ENCODE data around the gene PPP1R12C. TPM values are rescaled to one million over a fixed set of nuclear protein-coding genes. Genes with fewer than 3 reads are reported as not detected.

PPP1R12C gene
- 66.9 and 82.5 TPM in 2 replicates for total RNA-seq (2014; rRNA removed; shearing (Covaris generic))
- 16.4 and 17.3 TPM in 2 replicates for polyA plus RNA-seq (2016; fragmentation: Nextera tagmentation; extraction: Ambion mirVana)

GRCh38 chr19:55116859-55117662 is at the start of gene PPP1R12C:
Gene PPP1R12C, minus strand, starts transcription at chr19:55117637. Its CDS starts 94 bp downstream, at chr19:55117543.
- Histone ChIP-seq H3K27ac (peak within 1 kb of the TSS; percentile 76), H3K9ac (peak within 1 kb of the TSS; percentile 90), H3K27me3 (replicated peaks; ENCODE audit: insufficient read depth) (no peaks in the 10 kb centered on the region), H3F3A (ENCODE audit: insufficient read depth) (no peaks in the 10 kb centered on the region; the same call in 1 of the 2 replicates), H2AFZ (peak within 1 kb of the TSS; percentile 92), H4K20me1 (ENCODE audit: insufficient read depth) (no peaks in the 10 kb centered on the region), H3K9me3 (ENCODE audit: low read depth) (no peaks in the 10 kb centered on the region), H3K36me3 (ENCODE audit: low read depth) (no peaks in the 10 kb centered on the region), H3K79me2 (ENCODE audit: insufficient read depth) (peaks cover 50% of the 10 kb centered on the region), H3K4me2 (ENCODE audit: unreplicated experiment) (peak within 1 kb of the TSS; percentile 87), H3K4me1 (ENCODE audit: insufficient read depth) (peaks cover 26% of the 10 kb centered on the region), H3K9me2 (ENCODE audit: insufficient read depth) (no peaks in the 10 kb centered on the region), H3K4me3 (peak within 1 kb of the TSS; percentile 93)
- peak; percentile 59 for DNase-seq
- WGBS, 2 experiments (ENCODE audit: low coverage in 1 of 2, low lambda C conversion rate in 2 of 2, missing lambda C conversion rate in 2 of 2): 1 to 2% methylated on average over 18 to 54 of the region's 97 CpGs
- TF ChIP-seq EZH2phosphoT487 (IDR thresholded peaks at IDR 0.05; ENCODE audit: insufficient read depth, low read depth) (no peak), EZH2 (IDR thresholded peaks at IDR 0.05; ENCODE audit: insufficient read depth, poor library complexity, severe bottlenecking) (no peak)
- in situ Hi-C loops (cut with MboI): no loop called here

GRCh38 chr19:55166530-55167268 is 49.3 kb upstream of the PPP1R12C start, which contains the start of gene DNAAF3:
Gene DNAAF3, minus strand, starts transcription at chr19:55166613. Its CDS starts 200 bp downstream, at chr19:55166413.
- in situ Hi-C loops (cut with MboI): no loop called here

DNA sequence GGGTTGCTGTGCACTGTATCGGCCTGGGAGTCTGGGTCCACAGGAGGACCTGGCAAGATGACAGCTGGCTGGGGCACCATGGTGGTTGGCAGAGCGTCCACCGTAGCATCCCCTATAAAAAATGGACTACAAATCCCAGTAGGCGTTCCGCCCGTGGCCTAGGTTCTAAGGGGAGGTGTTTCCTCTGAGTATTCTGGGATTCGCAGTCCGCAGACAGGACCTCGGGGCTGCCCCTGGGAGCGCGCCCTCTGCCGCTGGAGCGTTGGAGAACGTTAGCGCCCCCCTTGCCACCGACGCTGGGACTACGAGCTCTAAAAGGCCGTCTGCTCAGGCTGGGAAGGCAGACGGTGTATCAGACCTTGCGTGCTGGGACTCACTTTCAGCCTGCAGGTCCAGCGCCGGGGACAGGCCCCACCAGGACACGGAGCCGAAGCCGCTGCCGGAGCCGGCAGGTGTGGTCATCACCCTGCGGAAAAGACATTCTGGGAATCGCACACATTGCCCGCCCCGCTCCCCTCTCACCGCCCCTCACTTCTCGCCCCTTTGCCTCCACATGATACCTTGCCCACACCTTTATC is 48.6 kb upstream of the PPP1R12C start:
- DNase-seq: peak; percentile 87
- H3K4me1 ChIP-seq (ENCODE audit: insufficient read depth): 0 out of 2 replicates have a peak, but pooled peaks cover 5% of the 10 kb centered on the region
- no peak overlapping the region for H3K9ac ChIP-seq
- H3K9me3 ChIP-seq (ENCODE audit: low read depth): no peaks in the 10 kb centered on the region
- H3F3A ChIP-seq (ENCODE audit: insufficient read depth): no peaks in the 10 kb centered on the region
- H3K4me3 ChIP-seq: peak overlapping the region; percentile 72
- no peak for TF ChIP-seq EZH2 (IDR thresholded peaks at IDR 0.05; ENCODE audit: insufficient read depth, poor library complexity, severe bottlenecking)
- TF ChIP-seq EZH2phosphoT487 (IDR thresholded peaks at IDR 0.05; ENCODE audit: insufficient read depth, low read depth): no peak
- WGBS, 2 experiments (ENCODE audit: low coverage in 1 of 2, low lambda C conversion rate in 2 of 2, missing lambda C conversion rate in 2 of 2): 3 to 4% methylated on average over 26 to 32 of the region's 34 CpGs
- peak overlapping the region; percentile 66 for H3K4me2 ChIP-seq (ENCODE audit: unreplicated experiment)
- H3K27ac ChIP-seq: no peak overlapping the region
- in situ Hi-C loops (cut with MboI): no loop called here
- peak overlapping the region; percentile 95 for H2AFZ ChIP-seq
- peaks cover 28% of the 10 kb centered on the region for H3K27me3 ChIP-seq (replicated peaks; ENCODE audit: insufficient read depth)
- no peaks in the 10 kb centered on the region for H3K9me2 ChIP-seq (ENCODE audit: insufficient read depth)
- no peaks in the 10 kb centered on the region for H3K36me3 ChIP-seq (ENCODE audit: low read depth)
- H4K20me1 ChIP-seq (ENCODE audit: insufficient read depth): no peaks in the 10 kb centered on the region
- H3K79me2 ChIP-seq (ENCODE audit: insufficient read depth): no peaks in the 10 kb centered on the region

More at GRCh38 chr19:55166530-55167268, 49.3 kb upstream of the PPP1R12C start, which contains the start of gene DNAAF3:
- H3K9me3 ChIP-seq (ENCODE audit: low read depth): no peaks in the 10 kb centered on the region
- H3K4me2 ChIP-seq (ENCODE audit: unreplicated experiment): peak within 1 kb of the TSS; percentile 71
- no peaks in the 10 kb centered on the region for H3K79me2 ChIP-seq (ENCODE audit: insufficient read depth)
- 1 to 2% methylated on average over 33 of the region's 33 CpGs for WGBS, 2 experiments (ENCODE audit: low coverage in 1 of 2, low lambda C conversion rate in 2 of 2, missing lambda C conversion rate in 2 of 2)
- no peak within 1 kb of the TSS for H3K9ac ChIP-seq
- DNase-seq: peak; percentile 99
- no peak within 1 kb of the TSS for H3K27ac ChIP-seq
- H4K20me1 ChIP-seq (ENCODE audit: insufficient read depth): no peaks in the 10 kb centered on the region
- H3K4me1 ChIP-seq (ENCODE audit: insufficient read depth): 0 out of 2 replicates have a peak, but pooled peaks cover 5% of the 10 kb centered on the region
- H3K27me3 ChIP-seq (replicated peaks; ENCODE audit: insufficient read depth): peaks cover 24% of the 10 kb centered on the region
- peak within 1 kb of the TSS; percentile 95 for H2AFZ ChIP-seq
- H3F3A ChIP-seq (ENCODE audit: insufficient read depth): no peaks in the 10 kb centered on the region
- H3K9me2 ChIP-seq (ENCODE audit: insufficient read depth): no peaks in the 10 kb centered on the region
- H3K4me3 ChIP-seq: peak within 1 kb of the TSS; percentile 72
- no peaks in the 10 kb centered on the region for H3K36me3 ChIP-seq (ENCODE audit: low read depth)
- TF ChIP-seq EZH2phosphoT487 (IDR thresholded peaks at IDR 0.05; ENCODE audit: insufficient read depth, low read depth): no peak
- TF ChIP-seq EZH2 (IDR thresholded peaks at IDR 0.05; ENCODE audit: insufficient read depth, poor library complexity, severe bottlenecking): no peak

Data from GM23248 (cell line).